ENCODE results near the gene SCLY. TPM values are rescaled to one million over a fixed set of nuclear protein-coding genes. Genes with fewer than 3 reads are reported as not detected.

SCLY gene
- total and polyA plus RNA-seq, 9 donors: 7.3 to 18.0 (median 12.5) TPM

DNA sequence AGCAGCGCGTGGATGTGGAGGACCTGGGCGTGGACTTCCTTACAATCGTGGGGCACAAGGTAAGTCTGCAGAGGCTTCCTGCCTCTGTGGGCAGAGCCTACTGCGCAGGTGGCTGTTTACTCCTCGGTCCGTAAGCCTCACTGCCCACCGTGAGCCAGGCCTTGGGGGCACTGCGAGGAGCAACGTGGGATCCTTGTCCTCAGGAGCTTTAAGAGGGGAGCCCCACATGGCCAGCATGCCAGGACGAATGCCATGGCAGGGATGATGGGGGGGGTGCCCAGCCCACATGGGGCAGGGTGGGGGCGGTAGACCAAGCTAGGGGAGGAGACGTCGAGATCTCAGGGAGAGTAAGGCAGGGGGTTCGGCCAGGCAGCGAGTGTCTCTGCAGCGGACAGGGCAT, 21.4 kb downstream of the SCLY start:
- 89 to 92% (median 91%) methylated on average over 17 of the region's 17 CpGs for WGBS, 3 donors
- Histone ChIP-seq H3K4me3 (no peak overlapping the region), H3K4me1 (ENCODE audit: insufficient read depth) (no peaks in the 10 kb centered on the region), H3K36me3 (no peaks in the 10 kb centered on the region), H3K27ac (no peak overlapping the region), H3K9me3 (no peaks in the 10 kb centered on the region), H3K27me3 (no peaks in the 10 kb centered on the region)
- DNase-seq: no peak
- intact Hi-C loops (cut with DNase I): no loop called here
- TF ChIP-seq, protein P1, sequence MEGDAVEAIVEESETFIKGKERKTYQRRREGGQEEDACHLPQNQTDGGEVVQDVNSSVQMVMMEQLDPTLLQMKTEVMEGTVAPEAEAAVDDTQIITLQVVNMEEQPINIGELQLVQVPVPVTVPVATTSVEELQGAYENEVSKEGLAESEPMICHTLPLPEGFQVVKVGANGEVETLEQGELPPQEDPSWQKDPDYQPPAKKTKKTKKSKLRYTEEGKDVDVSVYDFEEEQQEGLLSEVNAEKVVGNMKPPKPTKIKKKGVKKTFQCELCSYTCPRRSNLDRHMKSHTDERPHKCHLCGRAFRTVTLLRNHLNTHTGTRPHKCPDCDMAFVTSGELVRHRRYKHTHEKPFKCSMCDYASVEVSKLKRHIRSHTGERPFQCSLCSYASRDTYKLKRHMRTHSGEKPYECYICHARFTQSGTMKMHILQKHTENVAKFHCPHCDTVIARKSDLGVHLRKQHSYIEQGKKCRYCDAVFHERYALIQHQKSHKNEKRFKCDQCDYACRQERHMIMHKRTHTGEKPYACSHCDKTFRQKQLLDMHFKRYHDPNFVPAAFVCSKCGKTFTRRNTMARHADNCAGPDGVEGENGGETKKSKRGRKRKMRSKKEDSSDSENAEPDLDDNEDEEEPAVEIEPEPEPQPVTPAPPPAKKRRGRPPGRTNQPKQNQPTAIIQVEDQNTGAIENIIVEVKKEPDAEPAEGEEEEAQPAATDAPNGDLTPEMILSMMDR (IDR thresholded peaks at IDR 0.05): no peak
- no peak for TF ChIP-seq POLR2A (IDR thresholded peaks at IDR 0.05)
- TF ChIP-seq EP300 (IDR thresholded peaks at IDR 0.05): no peak

DNA sequence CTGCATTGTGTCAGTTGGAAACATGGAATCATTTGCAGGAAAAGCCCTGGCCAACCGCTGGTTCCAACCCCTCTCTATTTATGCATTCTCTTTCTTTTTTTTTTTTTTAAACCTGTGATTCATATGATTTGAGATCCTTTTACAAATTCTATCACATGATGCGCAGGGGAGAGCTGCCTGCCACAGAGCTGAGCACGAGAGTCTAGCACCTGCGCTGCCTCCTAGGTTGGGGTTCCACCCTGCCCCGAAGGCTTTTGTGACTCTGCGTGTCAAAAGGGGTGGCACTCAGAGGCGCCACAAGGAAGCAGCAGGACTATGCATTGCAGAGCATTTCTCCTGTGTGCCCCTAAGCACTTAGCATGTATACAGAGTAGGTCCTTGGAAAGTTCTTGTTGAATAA, 22.0 kb downstream of the SCLY start:
- no peaks in the 10 kb centered on the region for H3K27me3 ChIP-seq
- WGBS, 3 donors: 81 to 87% (median 86%) methylated on average over 7 of the region's 7 CpGs
- H3K36me3 ChIP-seq: no peaks in the 10 kb centered on the region
- no peak for DNase-seq
- no peaks in the 10 kb centered on the region for H3K9me3 ChIP-seq
- TF ChIP-seq POLR2A (IDR thresholded peaks at IDR 0.05) (no peak), EP300 (IDR thresholded peaks at IDR 0.05) (no peak)
- TF ChIP-seq, protein P1 (IDR thresholded peaks at IDR 0.05): no peak
- H3K4me1 ChIP-seq (ENCODE audit: insufficient read depth): no peaks in the 10 kb centered on the region
- H3K4me3 ChIP-seq: no peak overlapping the region
- H3K27ac ChIP-seq: no peak overlapping the region
- intact Hi-C loops (cut with DNase I): no loop called here

DNA sequence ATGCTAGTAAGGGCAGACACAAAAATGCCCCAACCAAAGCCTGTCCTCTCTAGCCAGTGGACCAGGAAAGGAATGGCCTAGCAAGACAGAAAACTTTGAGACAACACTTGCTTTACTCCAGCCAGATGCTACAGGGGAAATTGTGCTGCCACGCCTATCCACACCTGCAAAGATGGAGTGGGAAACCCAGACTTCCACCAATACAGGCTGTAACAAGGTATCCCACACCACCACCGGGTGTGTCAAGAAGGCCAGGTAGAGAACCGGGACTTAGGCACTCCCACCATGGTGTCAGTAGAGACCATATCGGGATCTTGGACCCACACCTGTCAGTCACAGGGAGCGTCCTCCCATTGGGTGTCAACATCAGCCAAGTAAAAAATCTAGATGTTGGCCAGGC, 23.1 kb downstream of the SCLY start:
- H3K4me3 ChIP-seq: no peak overlapping the region
- H3K27me3 ChIP-seq: no peaks in the 10 kb centered on the region
- H3K36me3 ChIP-seq: no peaks in the 10 kb centered on the region
- intact Hi-C loops (cut with DNase I): no loop called here
- TF ChIP-seq POLR2A (IDR thresholded peaks at IDR 0.05): no peak
- TF ChIP-seq, protein P1 (IDR thresholded peaks at IDR 0.05): no peak
- TF ChIP-seq EP300 (IDR thresholded peaks at IDR 0.05): no peak
- no peaks in the 10 kb centered on the region for H3K9me3 ChIP-seq
- WGBS, 3 donors: 74 to 90% (median 87%) methylated on average over 5 of the region's 5 CpGs
- no peak overlapping the region for H3K27ac ChIP-seq
- no peak for DNase-seq
- no peaks in the 10 kb centered on the region for H3K4me1 ChIP-seq (ENCODE audit: insufficient read depth)

DNA sequence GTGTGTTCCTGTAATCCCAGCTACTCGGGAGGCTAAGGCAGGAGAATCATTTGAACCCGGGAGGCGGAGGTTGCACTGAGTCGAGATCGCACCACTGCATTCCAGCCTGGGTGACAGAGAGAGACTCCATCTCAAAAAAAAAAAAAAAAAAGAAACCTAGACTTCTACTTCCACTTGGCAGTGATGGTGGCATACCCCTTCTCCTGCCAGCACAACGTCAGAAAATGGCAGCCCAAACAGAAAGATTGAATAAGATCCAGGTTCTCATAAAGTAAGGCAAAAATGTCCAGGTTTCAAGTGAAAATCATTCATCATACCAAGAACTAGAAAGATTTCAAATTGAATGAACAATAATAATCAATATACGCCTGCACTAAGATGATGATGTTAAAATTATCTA, 24.0 kb downstream of the SCLY start:
- H3K4me3 ChIP-seq: no peak overlapping the region
- H3K27ac ChIP-seq: no peak overlapping the region
- TF ChIP-seq, protein P1 (IDR thresholded peaks at IDR 0.05): no peak
- TF ChIP-seq EP300 (IDR thresholded peaks at IDR 0.05) (no peak), POLR2A (IDR thresholded peaks at IDR 0.05) (no peak)
- no peak for DNase-seq
- no peaks in the 10 kb centered on the region for H3K4me1 ChIP-seq (ENCODE audit: insufficient read depth)
- H3K9me3 ChIP-seq: no peaks in the 10 kb centered on the region
- 92 to 93% (median 92%) methylated on average over 7 of the region's 7 CpGs for WGBS, 3 donors
- H3K27me3 ChIP-seq: no peaks in the 10 kb centered on the region
- H3K36me3 ChIP-seq: no peaks in the 10 kb centered on the region
- intact Hi-C loops (cut with DNase I): no loop called here

DNA sequence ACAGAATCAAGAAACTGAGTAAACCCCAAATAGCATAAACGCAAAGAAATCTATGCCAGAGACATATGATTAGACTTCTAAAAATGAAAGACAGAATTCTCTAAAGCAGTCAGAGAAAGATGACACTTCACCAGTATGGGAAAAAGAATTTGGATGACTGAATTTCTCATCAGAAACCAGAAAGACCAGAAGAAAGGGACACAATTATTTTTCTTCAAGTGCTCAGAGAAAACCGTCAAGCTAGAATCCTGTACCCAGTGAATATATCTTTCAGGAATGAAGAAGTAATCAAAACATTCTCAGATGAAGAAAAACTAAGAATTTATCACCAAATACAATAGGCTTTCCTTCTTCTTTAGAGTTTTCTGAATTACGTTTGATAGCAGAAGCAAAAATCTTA, 25.1 kb downstream of the SCLY start:
- H3K9me3 ChIP-seq: no peaks in the 10 kb centered on the region
- TF ChIP-seq POLR2A (IDR thresholded peaks at IDR 0.05) (no peak), EP300 (IDR thresholded peaks at IDR 0.05) (no peak)
- TF ChIP-seq, protein P1 (IDR thresholded peaks at IDR 0.05): no peak
- H3K27ac ChIP-seq: no peak overlapping the region
- WGBS, 3 donors: 92 to 95% (median 94%) methylated on average over 3 of the region's 3 CpGs
- no peaks in the 10 kb centered on the region for H3K36me3 ChIP-seq
- DNase-seq: no peak
- no peaks in the 10 kb centered on the region for H3K27me3 ChIP-seq
- H3K4me3 ChIP-seq: no peak overlapping the region
- no peaks in the 10 kb centered on the region for H3K4me1 ChIP-seq (ENCODE audit: insufficient read depth)
- intact Hi-C loops (cut with DNase I): no loop called here
